GM23338 (cell line): ENCODE data around the gene ANTKMT. TPM values are rescaled to one million over a fixed set of nuclear protein-coding genes. Genes with fewer than 3 reads are reported as not detected.

Experiments used
- ATAC-seq: fragments of 200-7000 bp; cut with Tn5 transposase; 3 replicates; pipeline ENCODE4 v1.9.1; 2020
- DNase-seq: peaks from one replicate; pipeline ENCODE4 v3.0.0-alpha.2; 2015; ENCODE audit warnings: low spot score
- H2AFZ ChIP-seq: fragments of 200-600 bp; sonication (generic); 2 replicates; pipeline ENCODE4 v1.8.0; 2016; ENCODE audit warnings: antibody characterized with exemption, mild to moderate bottlenecking, moderate library complexity
- H3F3A ChIP-seq: fragments of 200-600 bp; sonication (generic); replicated peaks from 2 replicates; pipeline ENCODE4 v1.8.0; 2017; ENCODE audit warnings: antibody characterized with exemption, mixed run types, low read depth
- H3K27ac ChIP-seq: fragments of 200-600 bp; sonication (generic); 2 replicates; pipeline ENCODE4 v1.6.1; 2016; ENCODE audit warnings: low read depth
- H3K27me3 ChIP-seq: fragments of 200-600 bp; sonication (generic); 2 replicates; pipeline ENCODE4 v1.8.0; 2016; ENCODE audit warnings: mild to moderate bottlenecking, mixed run types, moderate library complexity; ENCODE audit not compliant: insufficient read depth
- H3K36me3 ChIP-seq: fragments of 200-600 bp; sonication (generic); 2 replicates; pipeline ENCODE4 v1.8.0; 2016; ENCODE audit warnings: mild to moderate bottlenecking; ENCODE audit not compliant: insufficient read depth
- H3K4me1 ChIP-seq: fragments of 200-600 bp; sonication (generic); 2 replicates; pipeline ENCODE4 v1.8.0; 2016; ENCODE audit warnings: mild to moderate bottlenecking, moderate library complexity; ENCODE audit not compliant: insufficient read depth
- H3K4me2 ChIP-seq: fragments of 200-600 bp; sonication (generic); 2 replicates; pipeline ENCODE4 v1.7.1; 2017; ENCODE audit warnings: mixed run types
- H3K4me3 ChIP-seq: fragments of 200-600 bp; sonication (generic); 2 replicates; pipeline ENCODE4 v1.6.1; 2016; ENCODE audit warnings: mixed run types
- H3K79me2 ChIP-seq: fragments of 200-600 bp; sonication (generic); replicated peaks from 2 replicates; pipeline ENCODE4 v1.8.0; 2017; ENCODE audit warnings: mild to moderate bottlenecking; ENCODE audit not compliant: insufficient read depth
- H3K9me2 ChIP-seq: fragments of 200-600 bp; sonication (generic); 2 replicates; pipeline ENCODE4 v1.8.0; 2017; ENCODE audit not compliant: insufficient read depth
- H4K20me1 ChIP-seq: fragments of 200-600 bp; sonication (generic); replicated peaks from 2 replicates; pipeline ENCODE4 v1.8.0; 2017; ENCODE audit warnings: mild to moderate bottlenecking; ENCODE audit not compliant: insufficient read depth
- H3K27ac Mint-ChIP-seq: 2 replicates; pipeline ENCODE4 v1.8.0; 2020; ENCODE audit warnings: inconsistent platforms, mild to moderate bottlenecking, moderate library complexity, mixed read lengths
- H3K27me3 Mint-ChIP-seq: 3 replicates; pipeline ENCODE4 v1.8.0; 2022; ENCODE audit warnings: low read depth, mild to moderate bottlenecking, moderate library complexity, mixed read lengths, inconsistent platforms; ENCODE audit not compliant: insufficient read depth, poor library complexity
- H3K36me3 Mint-ChIP-seq: 3 replicates; pipeline ENCODE4 v1.8.0; 2021; ENCODE audit warnings: low read depth, mild to moderate bottlenecking, inconsistent platforms, moderate library complexity, mixed read lengths
- H3K4me1 Mint-ChIP-seq: 3 replicates; pipeline ENCODE4 v1.8.0; 2020; ENCODE audit warnings: mild to moderate bottlenecking, inconsistent platforms, mixed read lengths
- H3K4me3 Mint-ChIP-seq: 3 replicates; pipeline ENCODE4 v1.8.0; 2021; ENCODE audit warnings: moderate library complexity, mild to moderate bottlenecking, inconsistent platforms, mixed read lengths
- H3K9me3 Mint-ChIP-seq: 3 replicates; pipeline ENCODE4 v1.8.0; 2020; ENCODE audit warnings: moderate library complexity, mild to moderate bottlenecking, inconsistent platforms, mixed read lengths
- ETS1 ChIP-seq: IDR thresholded peaks from 2 replicates; pipeline ENCODE4 v1.6.1; 2016; ENCODE audit warnings: antibody characterized with exemption
- EZH2 ChIP-seq: fragments of 200-600 bp; sonication (generic); IDR thresholded peaks from one replicate; pipeline ENCODE4 v1.8.0; 2017; ENCODE audit warnings: antibody characterized with exemption, mild to moderate bottlenecking, low read depth; ENCODE audit not compliant: unreplicated experiment
- EZH2phosphoT487 ChIP-seq: fragments of 200-600 bp; sonication (generic); IDR thresholded peaks from one replicate; pipeline ENCODE4 v1.8.1; 2018; ENCODE audit warnings: antibody characterized with exemption; ENCODE audit not compliant: unreplicated experiment
- JUNB ChIP-seq: IDR thresholded peaks from one replicate; pipeline ENCODE4 v1.6.1; 2016; ENCODE audit warnings: antibody characterized with exemption; ENCODE audit not compliant: unreplicated experiment
- REST ChIP-seq: IDR thresholded peaks from one replicate; pipeline ENCODE4 v1.6.1; 2018; ENCODE audit warnings: antibody characterized with exemption; ENCODE audit not compliant: unreplicated experiment
- ZNF331 ChIP-seq: fragments of 250-450 bp; sonication (Bioruptor Pico); IDR thresholded peaks from 2 replicates; pipeline ENCODE4 v1.5.0; 2020; ENCODE audit warnings: low read depth, mild to moderate bottlenecking, moderate library complexity
- ZNF462 ChIP-seq: fragments of 250-450 bp; sonication (Bioruptor Pico); IDR thresholded peaks from 2 replicates; pipeline ENCODE4 v1.5.0; 2020; ENCODE audit warnings: mild to moderate bottlenecking, moderate library complexity
- polyA plus RNA-seq: library from polyadenylated mRNA; unstranded; fragments of >200 nt; fragmentation: Nextera tagmentation; extraction: Ambion mirVana; gene quantifications from 2 replicates; pipeline ENCODE4 v1.2.1, GENCODE V29; 2016
- total RNA-seq: library from RNA; depleted of rRNA; stranded (reverse); fragments of >200 nt; shearing (Covaris generic); gene quantifications from 2 replicates; pipeline ENCODE4 v1.2.3, GENCODE V29; 2014

ANTKMT gene
- total and polyA plus RNA-seq, 2 experiments from 2014 or later = 23.8 to 37.2 TPM

GRCh38 chr16:693766-694165 lies 27.2 kb upstream of the ANTKMT start:
- no peak overlapping the region for H3K27ac ChIP-seq
- H3K36me3 ChIP-seq = no peaks in the 10 kb centered on the region
- no peaks in the 10 kb centered on the region; the same call in 1 of the 2 replicates for H4K20me1 ChIP-seq
- Mint-ChIP-seq H3K36me3 (no peaks in the 10 kb centered on the region), H3K4me3 (peak overlapping the region; percentile 62; the same call in 2 of the 3 replicates), H3K9me3 (no peaks in the 10 kb centered on the region; the same call in 1 of the 3 replicates), H3K4me1 (peaks cover 3% of the 10 kb centered on the region; the same call in 2 of the 3 replicates), H3K27ac (no peak overlapping the region), H3K27me3 (peaks cover 51% of the 10 kb centered on the region)
- no peaks in the 10 kb centered on the region for H3K9me2 ChIP-seq
- no peaks in the 10 kb centered on the region; the same call in 1 of the 2 replicates for H3K79me2 ChIP-seq
- H3K4me2 ChIP-seq = peak overlapping the region; percentile 85
- H3K4me1 ChIP-seq = no peaks in the 10 kb centered on the region; the same call in 1 of the 2 replicates
- H3F3A ChIP-seq = 0 out of 2 replicates have a peak, but pooled peaks cover 3% of the 10 kb centered on the region
- ATAC-seq (peak; percentile 1; the same call in 2 of the 3 replicates), DNase-seq (no peak)
- H3K27me3 ChIP-seq = peaks cover 68% of the 10 kb centered on the region
- H3K4me3 ChIP-seq = peak overlapping the region; percentile 68
- TF ChIP-seq JUNB (no peak), ETS1 (no peak), REST (no peak), EZH2 (peak; percentile 14)
- no peak overlapping the region for H2AFZ ChIP-seq

GRCh38 chr16:694187-694862 lies 26.6 kb upstream of the ANTKMT start:
- no peaks in the 10 kb centered on the region for H3K36me3 Mint-ChIP-seq
- H3K4me1 Mint-ChIP-seq = peaks cover 3% of the 10 kb centered on the region; the same call in 2 of the 3 replicates
- Histone ChIP-seq H3K4me3 (peak overlapping the region; percentile 68), H3K79me2 (no peaks in the 10 kb centered on the region; the same call in 1 of the 2 replicates), H3K4me2 (peak overlapping the region; percentile 85), H4K20me1 (no peaks in the 10 kb centered on the region; the same call in 1 of the 2 replicates), H3K27ac (no peak overlapping the region), H3K9me2 (no peaks in the 10 kb centered on the region), H2AFZ (no peak overlapping the region), H3K4me1 (no peaks in the 10 kb centered on the region; the same call in 1 of the 2 replicates), H3K27me3 (peaks cover 74% of the 10 kb centered on the region), H3K36me3 (no peaks in the 10 kb centered on the region), H3F3A (0 out of 2 replicates have a peak, but pooled peaks cover 3% of the 10 kb centered on the region)
- H3K27me3 Mint-ChIP-seq = peaks cover 52% of the 10 kb centered on the region
- peak overlapping the region; percentile 75 for H3K4me3 Mint-ChIP-seq
- DNase-seq (peak; percentile 68), ATAC-seq (peak; percentile 20)
- no peaks in the 10 kb centered on the region; the same call in 1 of the 3 replicates for H3K9me3 Mint-ChIP-seq
- no peak overlapping the region for H3K27ac Mint-ChIP-seq
- no peak for TF ChIP-seq ZNF331 (CRISPR knock-in tag)
- no peak for TF ChIP-seq JUNB
- TF ChIP-seq ZNF462 (CRISPR knock-in tag) = no peak
- TF ChIP-seq EZH2phosphoT487 = no peak
- peak; percentile 44 for TF ChIP-seq EZH2
